K562 (cell line): Measurements from ENCODE around the gene GRIA3. TPM values are rescaled to one million over a fixed set of nuclear protein-coding genes. Genes with fewer than 3 reads are reported as not detected.

ENCODE experiments used
- ATAC-seq: fragments of 200-7000 bp; cut with Tn5 transposase; 3 replicates; pipeline ENCODE4 v1.9.1; 2020; ENCODE audit warnings: moderate library complexity
- BruUV-seq: library from RNA; stranded (reverse); fragments of 400-500 nt; replicated peaks from 2 replicates; lab custom pipeline; 2021; lab: Mats Ljungman, UMichigan
- CTCF ChIA-PET: fragments of 300-600 bp; formaldehyde crosslinking; extraction: SDS; loops from one replicate; lab custom pipeline; 2021; ENCODE audit warnings: low intra/inter-chr PET ratio; lab: Yijun Ruan, JAX
- POLR2A ChIA-PET: fragments of 300-600, 350-650 bp; sonication (Branson Sonifier 250); formaldehyde crosslinking; extraction: SDS; loops from one replicate; lab custom pipeline; 2021; ENCODE audit warnings: antibody characterized with exemption, inconsistent platforms; lab: Yijun Ruan, JAX
- DNase-seq, 4 experiments: peaks; one replicate each; pipeline versions ENCODE4 v3.0.0 to v3.0.0-alpha.2; 2011 to 2018; ENCODE audit warnings: low spot score in 3 of 4, mixed read lengths in 3 of 4; ENCODE audit errors: extremely low read depth in 1 of 4
- FAIRE-seq: peaks from 2 replicates; lab custom pipeline; 2011; peaks lifted over from hg19 to GRCh38; lab: Jason Lieb, UNC
- H2AFZ ChIP-seq: 2 replicates; pipeline ENCODE4 v1.6.0; 2011; ENCODE audit warnings: low read depth, low read length, control low read depth, inconsistent platforms
- H3K27ac ChIP-seq: fragments of 200-600 bp; 3 replicates; pipeline ENCODE4 v1.8.0; 2011; ENCODE audit warnings: low read depth, mild to moderate bottlenecking, control low read depth, inconsistent platforms, low read length, moderate library complexity, mixed read lengths; ENCODE audit errors: extremely low read depth
- H3K27me3 ChIP-seq, 2 experiments: fragments of 300-600 bp in 1 of 2; 2 replicates in 1 of 2; 3 replicates in 1 of 2; pipeline versions ENCODE4 v1.6.0 to v1.8.0; 2011; ENCODE audit warnings: inconsistent platforms in 2 of 2, low read length in 2 of 2, mild to moderate bottlenecking in 1 of 2, mixed read lengths in 1 of 2, moderate library complexity in 1 of 2; ENCODE audit not compliant: control insufficient read depth in 2 of 2, insufficient read depth in 2 of 2
- H3K36me3 ChIP-seq: fragments of 300-600 bp; 3 replicates; pipeline ENCODE4 v1.8.0; 2011; ENCODE audit warnings: mild to moderate bottlenecking, low read length, inconsistent platforms; ENCODE audit not compliant: control insufficient read depth, insufficient read depth
- H3K4me1 ChIP-seq, 2 experiments: fragments of 200-600 bp in 1 of 2; replicated peaks in 1 of 2; 2 replicates in 1 of 2; 3 replicates in 1 of 2; pipeline versions ENCODE4 v1.5.1 to v1.8.0; 2011; ENCODE audit warnings: inconsistent platforms in 2 of 2, low read length in 2 of 2, mild to moderate bottlenecking in 1 of 2, mixed read lengths in 1 of 2, moderate library complexity in 1 of 2; ENCODE audit not compliant: control insufficient read depth in 2 of 2, insufficient read depth in 2 of 2
- H3K4me2 ChIP-seq: 2 replicates; pipeline ENCODE4 v1.6.1; 2011; ENCODE audit warnings: low read length, control low read depth, inconsistent platforms, mixed read lengths; ENCODE audit not compliant: insufficient read depth
- H3K4me3 ChIP-seq: fragments of 200-600 bp; sonication (generic), shearing (Covaris generic); 2 replicates; pipeline ENCODE4 v1.5.1; 2016; ENCODE audit warnings: control low read depth, inconsistent platforms
- H3K79me2 ChIP-seq: fragments of 200-600 bp; 3 replicates; pipeline ENCODE4 v1.8.0; 2011; ENCODE audit warnings: low read length, inconsistent platforms; ENCODE audit not compliant: control insufficient read depth, insufficient read depth
- H3K9ac ChIP-seq, 2 experiments: 2 replicates each; pipeline versions ENCODE4 v1.6.0 to v1.6.1; 2011; ENCODE audit warnings: low read depth in 2 of 2, low read length in 2 of 2, control low read depth in 1 of 2, inconsistent platforms in 1 of 2, mild to moderate bottlenecking in 1 of 2, mixed read lengths in 1 of 2; ENCODE audit not compliant: insufficient read depth in 1 of 2
- H3K9me1 ChIP-seq: one replicate; pipeline ENCODE4 v1.6.0; 2011; ENCODE audit warnings: inconsistent platforms, mild to moderate bottlenecking, low read length, moderate library complexity; ENCODE audit not compliant: control insufficient read depth, insufficient read depth
- H3K9me3 ChIP-seq: replicated peaks from 2 replicates; pipeline ENCODE4 v1.5.1; 2011; ENCODE audit warnings: low read depth, low read length, inconsistent platforms; ENCODE audit not compliant: control insufficient read depth, insufficient read depth
- H4K20me1 ChIP-seq: replicated peaks from 2 replicates; pipeline ENCODE4 v1.6.1; 2011; ENCODE audit warnings: low read length, inconsistent platforms, mixed read lengths; ENCODE audit not compliant: control insufficient read depth, insufficient read depth
- BCLAF1 ChIP-seq, 2 experiments: fragments of 450-650 bp in 1 of 2; IDR thresholded peaks; 2 replicates each; pipeline ENCODE4 v1.6.1; 2011 to 2017; ENCODE audit warnings: low read depth in 2 of 2, antibody characterized with exemption in 1 of 2, borderline replicate concordance in 1 of 2, low read length in 1 of 2, mild to moderate bottlenecking in 1 of 2, mixed read lengths in 1 of 2; ENCODE audit not compliant: control insufficient read depth in 1 of 2
- CCNT2 ChIP-seq: IDR thresholded peaks from 2 replicates; pipeline ENCODE4 v1.6.1; 2011; ENCODE audit warnings: borderline replicate concordance, low read depth, mild to moderate bottlenecking, moderate library complexity, mixed read lengths, low read length; ENCODE audit not compliant: insufficient read length; ENCODE audit errors: extremely low read depth
- CREB3L1 ChIP-seq: fragments of 450-650 bp; IDR thresholded peaks from 2 replicates; pipeline ENCODE4 v1.6.1; 2014; ENCODE audit warnings: low read depth, mild to moderate bottlenecking, moderate library complexity, borderline replicate concordance
- EHMT2 ChIP-seq: fragments of 450-650 bp; IDR thresholded peaks from 2 replicates; pipeline ENCODE4 v1.6.1; 2018; ENCODE audit warnings: antibody characterized with exemption
- EP300 ChIP-seq: IDR thresholded peaks from 2 replicates; pipeline ENCODE4 v1.6.1; 2012; ENCODE audit warnings: low read length, improper control_type of control experiment
- FOXJ3 ChIP-seq: sonication (generic); formaldehyde crosslinking; IDR thresholded peaks from 2 replicates; pipeline ENCODE4 v1.4.0; 2020; ENCODE audit warnings: mild to moderate bottlenecking, missing genetic modification reagents
- HDAC1 ChIP-seq, 2 experiments: fragments of 450-650 bp; IDR thresholded peaks; 2 replicates each; pipeline ENCODE4 v1.6.1; 2016 to 2017; ENCODE audit warnings: inconsistent platforms in 1 of 2, mild to moderate bottlenecking in 1 of 2, moderate library complexity in 1 of 2
- HMGXB4 ChIP-seq: sonication (generic); formaldehyde crosslinking; IDR thresholded peaks from 2 replicates; pipeline ENCODE4 v1.8.1; 2023; ENCODE audit warnings: mild to moderate bottlenecking, missing genetic modification reagents
- MCM3 ChIP-seq: fragments of 450-650 bp; IDR thresholded peaks from 2 replicates; pipeline ENCODE4 v1.6.1; 2016
- MEIS2 ChIP-seq: fragments of 450-650 bp; IDR thresholded peaks from 2 replicates; pipeline ENCODE4 v1.6.1; 2014; ENCODE audit warnings: mild to moderate bottlenecking; ENCODE audit not compliant: partially characterized antibody
- MTA3 ChIP-seq: fragments of 450-650 bp; formaldehyde crosslinking; IDR thresholded peaks from 2 replicates; pipeline ENCODE4 v1.6.1; 2017; ENCODE audit warnings: mild to moderate bottlenecking, borderline replicate concordance
- PCBP1 ChIP-seq: fragments of 200-400 bp; formaldehyde crosslinking; IDR thresholded peaks from 2 replicates; pipeline ENCODE4 v1.6.1; 2018; ENCODE audit warnings: mild to moderate bottlenecking, low read depth, low read length; ENCODE audit not compliant: poor library complexity, severe bottlenecking
- SRSF1 ChIP-seq: fragments of 200-400 bp; formaldehyde crosslinking; IDR thresholded peaks from 2 replicates; pipeline ENCODE4 v1.6.1; 2017; ENCODE audit warnings: mild to moderate bottlenecking, low read depth, low read length, moderate library complexity
- WGBS: fragments of 100-300 bp; shearing (Covaris generic); methylation state at CpG from one replicate; pipeline ENCODE4 v1.1.6; 2016; ENCODE audit warnings: low coverage, mixed read lengths; ENCODE audit not compliant: insufficient coverage; ENCODE audit errors: missing lambda C conversion rate; 5-methylcytosine and 5-hydroxymethylcytosine counted together
- in situ Hi-C: fragments of 300-500 bp; cut with MboI; formaldehyde crosslinking; loops from 4 replicates; pipeline ENCODE4 v1.15.0; 2018; ENCODE audit warnings: inconsistent platforms, mixed read lengths
- intact Hi-C: fragments of 100-400 bp; cut with micrococcal nuclease; formaldehyde crosslinking; loops from 2 replicates; pipeline ENCODE4 v1.14.2; 2022
- polyA plus RNA-seq, 8 experiments: library from polyadenylated mRNA; depleted of rRNA in 4 of 8; stranded (reverse) in 5 of 8; unstranded in 3 of 8; fragments of >200 nt; fragmentation: Nextera tagmentation in 2 of 8; fragmentation: Illumina TruSeq in 1 of 8; extraction: Ambion mirVana in 2 of 8; extraction: Trizol in 1 of 8; gene quantifications; 2 replicates each; pipeline versions ENCODE4 v1.2.1 to v1.2.3, GENCODE V29; 2011 to 2014; ENCODE audit warnings: inconsistent platforms in 1 of 8, missing spikeins in 1 of 8
- total RNA-seq, 7 experiments: library from RNA; depleted of rRNA in 6 of 7; stranded (reverse); fragments of >200 nt in 6 of 7; fragmentation: Illumina TruSeq in 2 of 7; extraction: Trizol in 2 of 7; gene quantifications; 2 replicates each; pipeline versions ENCODE4 v1.2.1 to v1.2.3, GENCODE V29; 2011 to 2021; ENCODE audit warnings: low replicate concordance in 1 of 7

Gene GRIA3
- total and polyA plus RNA-seq, 9 of the 15 experiments (the other 6 are each of a cell fraction or from before 2014, with no cell fraction given) = 0.10 TPM; not detected in 8

- Histone ChIP-seq H3K9me1 (no peaks in the 10 kb centered on the region), H3K9me3 (no peaks in the 10 kb centered on the region), H3K79me2 (no peaks in the 10 kb centered on the region), H3K27me3 (no peaks in the 10 kb centered on the region), H3K27ac (no peak overlapping the region), H3K36me3 (no peaks in the 10 kb centered on the region), H3K4me3 (no peak overlapping the region), H3K4me1 (no peaks in the 10 kb centered on the region; a peak in 1 of 5 replicates), H4K20me1 (no peaks in the 10 kb centered on the region), H2AFZ (no peak overlapping the region), H3K4me2 (no peak overlapping the region), H3K9ac (no peak overlapping the region)
- DNase-seq = no peak
- ChIA-PET CTCF (interaction anchor here (0.7 kb wide), 1 partner anchor 167 kb away, joined by 3 read pairs; no protein-coding TSS in a partner anchor), POLR2A (interaction anchor here (0.5 to 0.8 kb wide), 2 partner anchors 21 to 273 kb away, joined by 3 read pairs; no protein-coding TSS in a partner anchor)
- TF ChIP-seq CCNT2 (no peak), CREB3L1 (no peak), EP300 (no peak), PCBP1 (no peak), MCM3 (no peak), MTA3 (no peak), EHMT2 (no peak), MEIS2 (no peak), HMGXB4 (CRISPR knock-in tag) (no peak), SRSF1 (no peak), BCLAF1 (IDR thresholded peaks at IDR 0.05; ENCODE audit: borderline replicate concordance in 1 of 2, control insufficient read depth in 1 of 2, low read depth in 2 of 2, low read length in 1 of 2) (no peak), HDAC1 (IDR thresholded peaks at IDR 0.05) (no peak), FOXJ3 (no peak)
- FAIRE-seq = no peak
- intact Hi-C loops (loop anchor here (5.0 kb wide), 1 partner anchor 252 kb away; no protein-coding TSS in a partner anchor), in situ Hi-C loops (no loop called here)
- 5% methylated on average over 6 of the region's 7 CpGs for WGBS
- no peak for ATAC-seq
- BruUV-seq = no TSS peak
These were observed 13.5 kb upstream of the GRIA3 start for GRCh38 chrX:123170546-123170945.
